MM.1S (cell line): Measurements from ENCODE around the gene CCDC69.

Experiments used
- DNase-seq: peaks from one replicate; pipeline ENCODE4 v3.0.0-alpha.2; 2015
- H2AFZ ChIP-seq: fragments of 300-600 bp; sonication (generic); 2 replicates; pipeline ENCODE4 v1.6.0; 2016; ENCODE audit warnings: antibody characterized with exemption, low read length
- H3F3A ChIP-seq: fragments of 300-600 bp; sonication (generic); 2 replicates; pipeline ENCODE4 v1.6.1; 2016; ENCODE audit warnings: mild to moderate bottlenecking, antibody characterized with exemption, low read length, moderate library complexity, mixed read lengths; ENCODE audit not compliant: insufficient read depth
- H3K27ac ChIP-seq: fragments of 300-600 bp; sonication (generic); 2 replicates; pipeline ENCODE4 v1.5.1; 2016; ENCODE audit warnings: mild to moderate bottlenecking, low read length
- H3K27me3 ChIP-seq: fragments of 300-600 bp; sonication (generic); replicated peaks from 2 replicates; pipeline ENCODE4 v1.6.0; 2016; ENCODE audit warnings: low read length; ENCODE audit not compliant: insufficient read depth
- H3K36me3 ChIP-seq: fragments of 300-600 bp; sonication (generic); replicated peaks from 2 replicates; pipeline ENCODE4 v1.6.1; 2016; ENCODE audit warnings: mild to moderate bottlenecking, low read length, mixed read lengths; ENCODE audit not compliant: insufficient read depth
- H3K4me1 ChIP-seq: fragments of 300-600 bp; sonication (generic); 2 replicates; pipeline ENCODE4 v1.6.1; 2016; ENCODE audit warnings: low read length, mixed read lengths
- H3K4me2 ChIP-seq: fragments of 300-600 bp; sonication (generic); 2 replicates; pipeline ENCODE4 v1.6.0; 2016; ENCODE audit warnings: low read depth, low read length
- H3K4me3 ChIP-seq: fragments of 300-600 bp; sonication (generic); 2 replicates; pipeline ENCODE4 v1.5.1; 2016; ENCODE audit warnings: low read length, mixed read lengths
- H3K79me2 ChIP-seq: fragments of 300-600 bp; sonication (generic); 2 replicates; pipeline ENCODE4 v1.6.1; 2016; ENCODE audit warnings: mixed run types, low read length, mixed read lengths
- H3K9ac ChIP-seq: fragments of 300-600 bp; sonication (generic); 2 replicates; pipeline ENCODE4 v1.6.1; 2016; ENCODE audit warnings: low read length, mixed read lengths
- H3K9me2 ChIP-seq: fragments of 300-600 bp; sonication (generic); replicated peaks from 2 replicates; pipeline ENCODE4 v1.6.1; 2016; ENCODE audit warnings: mild to moderate bottlenecking, low read length, mixed read lengths; ENCODE audit not compliant: insufficient read depth
- H3K9me3 ChIP-seq: fragments of 300-600 bp; sonication (generic); replicated peaks from 2 replicates; pipeline ENCODE4 v1.6.1; 2016; ENCODE audit warnings: mild to moderate bottlenecking, low read length, mixed read lengths; ENCODE audit not compliant: insufficient read depth
- H4K20me1 ChIP-seq: fragments of 300-600 bp; sonication (generic); 2 replicates; pipeline ENCODE4 v1.6.1; 2016; ENCODE audit warnings: mild to moderate bottlenecking, low read length, moderate library complexity, mixed read lengths; ENCODE audit not compliant: insufficient read depth
- CTCF ChIP-seq: fragments of 300-600 bp; sonication (generic); IDR thresholded peaks from 2 replicates; pipeline ENCODE4 v1.5.1; 2016; ENCODE audit warnings: antibody characterized with exemption, low read length, mixed read lengths
- EZH2 ChIP-seq: fragments of 300-600 bp; sonication (generic); optimal IDR thresholded peaks from 2 replicates; pipeline ENCODE3; 2017; ENCODE audit warnings: low read depth, mild to moderate bottlenecking, antibody characterized with exemption, low read length, mixed read lengths
- EZH2phosphoT487 ChIP-seq: fragments of 300-600 bp; sonication (generic); IDR thresholded peaks from 2 replicates; pipeline ENCODE4 v1.6.1; 2018; ENCODE audit warnings: antibody characterized with exemption, low read length

Gene CCDC69

GRCh38 chr5:151216781-151217180, 7.1 kb downstream of the CCDC69 start:
- no peaks in the 10 kb centered on the region for H4K20me1 ChIP-seq

GRCh38 chr5:151215546-151215880, 8.4 kb downstream of the CCDC69 start:
- Histone ChIP-seq H2AFZ (no peak overlapping the region), H3K9me3 (no peaks in the 10 kb centered on the region), H3K9me2 (no peaks in the 10 kb centered on the region), H3K4me1 (peaks cover 70% of the 10 kb centered on the region), H3K27ac (peak overlapping the region; percentile 82), H3K27me3 (no peaks in the 10 kb centered on the region), H4K20me1 (no peaks in the 10 kb centered on the region), H3K79me2 (peaks cover 88% of the 10 kb centered on the region), H3K9ac (peak overlapping the region; percentile 28; the same call in 1 of the 2 replicates), H3F3A (peaks cover 30% of the 10 kb centered on the region), H3K4me3 (peak overlapping the region; percentile 6; the same call in 1 of the 2 replicates), H3K4me2 (peak overlapping the region; percentile 76), H3K36me3 (peaks cover 13% of the 10 kb centered on the region; the same call in 1 of the 2 replicates)
- TF ChIP-seq CTCF (no peak), EZH2 (no peak), EZH2phosphoT487 (no peak)
- DNase-seq, result no peak

More at GRCh38 chr5:151216781-151217180, 7.1 kb downstream of the CCDC69 start:
- Histone ChIP-seq H3K9ac (no peak overlapping the region), H3K27me3 (no peaks in the 10 kb centered on the region), H3K9me2 (no peaks in the 10 kb centered on the region), H3K9me3 (no peaks in the 10 kb centered on the region), H3K27ac (no peak overlapping the region), H3K36me3 (peaks cover 13% of the 10 kb centered on the region; the same call in 1 of the 2 replicates), H3F3A (peaks cover 30% of the 10 kb centered on the region), H3K79me2 (peaks cover 90% of the 10 kb centered on the region), H2AFZ (no peak overlapping the region), H3K4me2 (no peak overlapping the region), H3K4me1 (peaks cover 74% of the 10 kb centered on the region), H3K4me3 (no peak overlapping the region)
- DNase-seq, result no peak
- no peak for TF ChIP-seq EZH2
- no peak for TF ChIP-seq CTCF
- no peak for TF ChIP-seq EZH2phosphoT487

GRCh38 chr5:151214614-151215545, 9.0 kb downstream of the CCDC69 start:
- Histone ChIP-seq H4K20me1 (no peaks in the 10 kb centered on the region), H3K27ac (peak overlapping the region; percentile 82), H3F3A (peaks cover 30% of the 10 kb centered on the region), H3K79me2 (peaks cover 87% of the 10 kb centered on the region), H3K36me3 (peaks cover 7% of the 10 kb centered on the region; the same call in 1 of the 2 replicates), H3K4me1 (peaks cover 63% of the 10 kb centered on the region), H3K4me2 (peak overlapping the region; percentile 76), H3K9me2 (no peaks in the 10 kb centered on the region), H3K27me3 (no peaks in the 10 kb centered on the region), H3K9ac (peak overlapping the region; percentile 28; the same call in 1 of the 2 replicates), H3K4me3 (peak overlapping the region; percentile 6; the same call in 1 of the 2 replicates), H2AFZ (no peak overlapping the region), H3K9me3 (no peaks in the 10 kb centered on the region)
- TF ChIP-seq EZH2phosphoT487, result no peak
- TF ChIP-seq EZH2, result no peak
- no peak for TF ChIP-seq CTCF
- peak; percentile 72 for DNase-seq
